ENCODE results near the gene TBX21. TPM values are rescaled to one million over a fixed set of nuclear protein-coding genes. Genes with fewer than 3 reads are reported as not detected.

TBX21 gene
- total RNA-seq, 1 experiment from 2014 or later, result 0.20 TPM

DNA sequence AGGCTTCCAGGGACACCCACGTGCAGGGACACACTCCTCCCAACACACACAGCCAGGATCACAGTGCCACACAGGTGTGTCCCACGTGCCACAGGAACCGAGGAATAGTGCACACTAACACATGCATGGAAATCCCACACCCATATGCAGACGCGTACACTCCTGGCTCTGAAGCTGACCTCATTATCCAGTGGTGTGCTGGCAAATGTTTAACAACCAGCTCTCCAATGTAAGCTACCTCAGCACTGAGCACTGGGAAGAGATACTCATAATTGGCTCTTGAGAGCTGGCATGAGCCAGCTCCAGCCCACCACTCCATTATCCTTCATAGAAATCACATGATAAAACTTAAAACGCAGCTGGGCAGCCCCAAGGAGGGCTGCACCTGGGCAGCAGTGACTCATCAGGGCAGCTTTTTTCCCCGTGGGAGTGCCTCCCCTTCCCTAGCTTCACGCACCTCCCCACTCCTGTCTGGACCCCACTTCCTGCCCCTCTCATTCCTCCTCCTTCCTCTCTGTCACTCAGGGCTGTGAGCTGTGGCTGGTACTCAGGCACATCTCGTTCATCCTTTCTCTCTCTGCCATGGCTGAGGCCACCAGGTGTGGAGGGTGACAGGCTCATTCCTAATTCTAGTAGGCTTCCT, 14.9 kb upstream of the TBX21 start:
- no TSS peak for BruUV-seq (replicated peaks)
- H3K27me3 ChIP-seq (ENCODE audit: insufficient read depth, low read length), result peaks cover 36% of the 10 kb centered on the region; the same call in 1 of the 2 replicates
- intact Hi-C loops (cut with micrococcal nuclease), result no loop called here
- H3K4me3 ChIP-seq (replicated peaks in 1 of 2; ENCODE audit: low read depth in 1 of 2, low read length in 2 of 2), result no peak overlapping the region
- no peaks in the 10 kb centered on the region for H4K20me1 ChIP-seq (ENCODE audit: insufficient read depth)
- no peak for DNase-seq (ENCODE audit: low read depth, low spot score)
- no peak overlapping the region for H3K27ac ChIP-seq (ENCODE audit: low read depth, low read length)
- H3K79me2 ChIP-seq (ENCODE audit: insufficient read depth, low read length), result no peaks in the 10 kb centered on the region
- no peak overlapping the region for H2AFZ ChIP-seq (ENCODE audit: low read depth, low read length, poor library complexity, severe bottlenecking)
- no peaks in the 10 kb centered on the region for H3K9me3 ChIP-seq (ENCODE audit: control insufficient read depth in 1 of 2, insufficient read depth in 1 of 2, low read depth in 1 of 2, low read length in 2 of 2)
- CTCF ChIA-PET, result interaction anchor here (1.1 kb wide), 2 partner anchors 20 to 133 kb away, joined by 3 to 6 read pairs; partner anchors contain the start of gene SP6
- no peaks in the 10 kb centered on the region for H3K36me3 ChIP-seq (ENCODE audit: control insufficient read depth in 1 of 2, insufficient read depth in 2 of 2, low read length in 2 of 2)
- RAD21 ChIA-PET (ENCODE audit: low non-redundant PET in 1 of 2, low total read pairs in 2 of 2, uncharacterized antibody in 2 of 2, unreplicated experiment in 2 of 2), result no interaction called here
- no peak for ATAC-seq
- no peak for TF ChIP-seq EGR1 (IDR thresholded peaks at IDR 0.05; ENCODE audit: low read depth)
- TF ChIP-seq, protein P1, sequence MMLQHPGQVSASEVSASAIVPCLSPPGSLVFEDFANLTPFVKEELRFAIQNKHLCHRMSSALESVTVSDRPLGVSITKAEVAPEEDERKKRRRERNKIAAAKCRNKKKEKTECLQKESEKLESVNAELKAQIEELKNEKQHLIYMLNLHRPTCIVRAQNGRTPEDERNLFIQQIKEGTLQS (IDR thresholded peaks at IDR 0.05), result no peak
- TF ChIP-seq YY1 (IDR thresholded peaks at IDR 0.05; ENCODE audit: extremely low read depth, insufficient replicate concordance, low read depth, low read length), result no peak
- no peak for TF ChIP-seq CEBPB (IDR thresholded peaks at IDR 0.05; ENCODE audit: low read depth)
- H3K4me1 ChIP-seq (ENCODE audit: control insufficient read depth in 1 of 2, insufficient read depth in 2 of 2, low read length in 2 of 2), result peaks cover 18 to 47% of the 10 kb centered on the region in 2 experiments
- no peak overlapping the region for H3K4me2 ChIP-seq (ENCODE audit: low read length)
- POLR2A ChIA-PET, result no interaction called here
- no peak overlapping the region for H3K9ac ChIP-seq (ENCODE audit: low read length)
- no peaks in the 10 kb centered on the region for H3K9me2 ChIP-seq (ENCODE audit: insufficient read depth)

DNA sequence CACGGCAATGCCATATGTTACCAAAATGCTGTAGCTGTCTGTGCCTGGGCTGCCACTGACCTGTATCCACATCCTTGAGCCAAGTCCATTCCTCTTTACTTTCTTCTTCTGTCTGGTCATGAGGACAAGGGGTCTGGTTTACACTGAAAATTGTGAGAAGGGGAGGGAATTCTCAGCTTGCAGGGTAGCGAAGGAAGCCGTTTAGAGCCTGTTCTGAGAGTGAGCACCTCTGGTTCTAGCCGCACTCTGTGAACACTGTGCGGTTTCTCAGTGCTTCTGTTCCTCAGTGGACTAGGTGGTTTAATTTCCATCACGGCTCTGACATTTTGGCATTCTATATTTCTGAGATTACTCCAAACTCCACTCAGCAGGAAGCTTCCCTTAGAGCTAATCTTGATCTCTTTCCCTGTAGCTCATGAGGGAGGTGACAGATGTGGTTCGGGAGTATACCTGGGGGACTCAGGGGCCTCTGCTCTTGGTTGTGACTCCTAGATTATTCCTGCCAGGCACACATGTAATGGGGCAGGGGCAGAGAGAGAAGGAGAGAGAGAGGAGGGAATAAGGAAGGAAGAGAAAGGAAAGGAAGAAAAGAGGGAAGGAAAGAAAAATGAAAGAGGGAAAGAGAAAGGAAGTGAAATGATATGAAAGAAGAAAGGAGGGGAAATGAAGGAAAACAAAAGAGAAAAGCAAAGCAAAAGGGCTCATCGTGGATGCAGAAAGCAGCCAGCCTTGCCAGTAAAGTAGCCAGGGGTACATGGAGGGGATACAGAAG, 14.2 kb upstream of the TBX21 start:
- no peak overlapping the region for H3K27ac ChIP-seq (ENCODE audit: low read depth, low read length)
- H3K4me1 ChIP-seq (ENCODE audit: control insufficient read depth in 1 of 2, insufficient read depth in 2 of 2, low read length in 2 of 2), result peaks cover 18 to 47% of the 10 kb centered on the region in 2 experiments
- ATAC-seq (no peak), DNase-seq (ENCODE audit: low read depth, low spot score) (no peak)
- peak overlapping the region; percentile 68 for H3K4me2 ChIP-seq (ENCODE audit: low read length)
- ChIA-PET POLR2A (interaction anchor here (1.1 kb wide), 1 partner anchor 69 kb away, joined by 3 read pairs; the partner anchor contains the start of gene KPNB1), CTCF (interaction anchor here (1.1 kb wide), 3 partner anchors 21 to 132 kb away, joined by 3 to 6 read pairs (median 3); partner anchors contain the start of gene SP6), RAD21 (ENCODE audit: low non-redundant PET in 1 of 2, low total read pairs in 2 of 2, uncharacterized antibody in 2 of 2, unreplicated experiment in 2 of 2) (no interaction called here)
- H4K20me1 ChIP-seq (ENCODE audit: insufficient read depth), result no peaks in the 10 kb centered on the region
- no peak overlapping the region for H2AFZ ChIP-seq (ENCODE audit: low read depth, low read length, poor library complexity, severe bottlenecking)
- no peaks in the 10 kb centered on the region for H3K9me2 ChIP-seq (ENCODE audit: insufficient read depth)
- no peaks in the 10 kb centered on the region for H3K36me3 ChIP-seq (ENCODE audit: control insufficient read depth in 1 of 2, insufficient read depth in 2 of 2, low read length in 2 of 2)
- intact Hi-C loops (cut with micrococcal nuclease), result no loop called here
- no peak overlapping the region for H3K4me3 ChIP-seq (replicated peaks in 1 of 2; ENCODE audit: low read depth in 1 of 2, low read length in 2 of 2)
- H3K9ac ChIP-seq (ENCODE audit: low read length), result no peak overlapping the region
- H3K27me3 ChIP-seq (ENCODE audit: insufficient read depth, low read length), result peaks cover 30% of the 10 kb centered on the region; the same call in 1 of the 2 replicates
- H3K9me3 ChIP-seq (ENCODE audit: control insufficient read depth in 1 of 2, insufficient read depth in 1 of 2, low read depth in 1 of 2, low read length in 2 of 2), result no peaks in the 10 kb centered on the region
- H3K79me2 ChIP-seq (ENCODE audit: insufficient read depth, low read length), result no peaks in the 10 kb centered on the region
- BruUV-seq (replicated peaks), result no TSS peak
- TF ChIP-seq, protein P2, sequence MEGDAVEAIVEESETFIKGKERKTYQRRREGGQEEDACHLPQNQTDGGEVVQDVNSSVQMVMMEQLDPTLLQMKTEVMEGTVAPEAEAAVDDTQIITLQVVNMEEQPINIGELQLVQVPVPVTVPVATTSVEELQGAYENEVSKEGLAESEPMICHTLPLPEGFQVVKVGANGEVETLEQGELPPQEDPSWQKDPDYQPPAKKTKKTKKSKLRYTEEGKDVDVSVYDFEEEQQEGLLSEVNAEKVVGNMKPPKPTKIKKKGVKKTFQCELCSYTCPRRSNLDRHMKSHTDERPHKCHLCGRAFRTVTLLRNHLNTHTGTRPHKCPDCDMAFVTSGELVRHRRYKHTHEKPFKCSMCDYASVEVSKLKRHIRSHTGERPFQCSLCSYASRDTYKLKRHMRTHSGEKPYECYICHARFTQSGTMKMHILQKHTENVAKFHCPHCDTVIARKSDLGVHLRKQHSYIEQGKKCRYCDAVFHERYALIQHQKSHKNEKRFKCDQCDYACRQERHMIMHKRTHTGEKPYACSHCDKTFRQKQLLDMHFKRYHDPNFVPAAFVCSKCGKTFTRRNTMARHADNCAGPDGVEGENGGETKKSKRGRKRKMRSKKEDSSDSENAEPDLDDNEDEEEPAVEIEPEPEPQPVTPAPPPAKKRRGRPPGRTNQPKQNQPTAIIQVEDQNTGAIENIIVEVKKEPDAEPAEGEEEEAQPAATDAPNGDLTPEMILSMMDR (IDR thresholded peaks at IDR 0.05 in 2 of 3, conservative IDR thresholded peaks at IDR 0.05 in 1 of 3; ENCODE audit: borderline replicate concordance in 1 of 3, insufficient read depth in 1 of 3, low read depth in 2 of 3, low read length in 2 of 3), result no peak
- TF ChIP-seq ZFX (IDR thresholded peaks at IDR 0.05) (no peak), POLR2AphosphoS5 (IDR thresholded peaks at IDR 0.05; ENCODE audit: low read depth, low read length) (no peak), SP1 (IDR thresholded peaks at IDR 0.05; ENCODE audit: low read depth) (no peak), SIN3A (IDR thresholded peaks at IDR 0.05; ENCODE audit: low read depth) (no peak), JUND (IDR thresholded peaks at IDR 0.05) (no peak), EZH2 (IDR thresholded peaks at IDR 0.05) (no peak), ZNF274 (IDR thresholded peaks at IDR 0.05; ENCODE audit: low read depth, low read length) (no peak), ELF1 (IDR thresholded peaks at IDR 0.05; ENCODE audit: borderline replicate concordance, low read depth) (no peak)
- TF ChIP-seq, protein P3, sequence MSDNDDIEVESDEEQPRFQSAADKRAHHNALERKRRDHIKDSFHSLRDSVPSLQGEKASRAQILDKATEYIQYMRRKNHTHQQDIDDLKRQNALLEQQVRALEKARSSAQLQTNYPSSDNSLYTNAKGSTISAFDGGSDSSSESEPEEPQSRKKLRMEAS (IDR thresholded peaks at IDR 0.05), result no peak
- TF ChIP-seq, protein P4, sequence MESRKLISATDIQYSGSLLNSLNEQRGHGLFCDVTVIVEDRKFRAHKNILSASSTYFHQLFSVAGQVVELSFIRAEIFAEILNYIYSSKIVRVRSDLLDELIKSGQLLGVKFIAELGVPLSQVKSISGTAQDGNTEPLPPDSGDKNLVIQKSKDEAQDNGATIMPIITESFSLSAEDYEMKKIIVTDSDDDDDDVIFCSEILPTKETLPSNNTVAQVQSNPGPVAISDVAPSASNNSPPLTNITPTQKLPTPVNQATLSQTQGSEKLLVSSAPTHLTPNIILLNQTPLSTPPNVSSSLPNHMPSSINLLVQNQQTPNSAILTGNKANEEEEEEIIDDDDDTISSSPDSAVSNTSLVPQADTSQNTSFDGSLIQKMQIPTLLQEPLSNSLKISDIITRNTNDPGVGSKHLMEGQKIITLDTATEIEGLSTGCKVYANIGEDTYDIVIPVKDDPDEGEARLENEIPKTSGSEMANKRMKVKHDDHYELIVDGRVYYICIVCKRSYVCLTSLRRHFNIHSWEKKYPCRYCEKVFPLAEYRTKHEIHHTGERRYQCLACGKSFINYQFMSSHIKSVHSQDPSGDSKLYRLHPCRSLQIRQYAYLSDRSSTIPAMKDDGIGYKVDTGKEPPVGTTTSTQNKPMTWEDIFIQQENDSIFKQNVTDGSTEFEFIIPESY (IDR thresholded peaks at IDR 0.05; ENCODE audit: extremely low read depth, insufficient replicate concordance, low read length), result no peak
